Duodenal mucosa (tissue), 2 donors: ENCODE data around the gene RPL22.

Source experiments
- H3K27ac ChIP-seq: one replicate; pipeline ENCODE4 v1.7.0; 2013; ENCODE audit warnings: low read depth, low read length
- H3K27me3 ChIP-seq, 2 donors: one replicate each; pipeline ENCODE4 v1.7.0; 2013; ENCODE audit warnings: low read length in 2 of 2, control low read depth in 1 of 2; ENCODE audit not compliant: insufficient read depth in 2 of 2, control insufficient read depth in 1 of 2
- H3K36me3 ChIP-seq, 2 donors: one replicate each; pipeline ENCODE4 v1.7.0; 2013; ENCODE audit warnings: low read length in 2 of 2, control low read depth in 1 of 2; ENCODE audit not compliant: insufficient read depth in 2 of 2, control insufficient read depth in 1 of 2
- H3K4me1 ChIP-seq, 2 donors: one replicate each; pipeline ENCODE4 v1.7.0; 2013; ENCODE audit warnings: low read length in 2 of 2, control low read depth in 1 of 2; ENCODE audit not compliant: insufficient read depth in 2 of 2, control insufficient read depth in 1 of 2
- H3K4me3 ChIP-seq, 2 donors: one replicate each; pipeline ENCODE4 v1.7.0; 2013; ENCODE audit warnings: low read length in 2 of 2, low read depth in 1 of 2
- H3K9ac ChIP-seq, 2 donors: one replicate each; pipeline ENCODE4 v1.7.0; 2013; ENCODE audit warnings: low read length in 2 of 2, low read depth in 1 of 2
- H3K9me3 ChIP-seq, 2 donors: one replicate each; pipeline ENCODE4 v1.7.0; 2013; ENCODE audit warnings: low read length in 2 of 2, control low read depth in 1 of 2; ENCODE audit not compliant: control insufficient read depth in 1 of 2

RPL22 gene

DNA sequence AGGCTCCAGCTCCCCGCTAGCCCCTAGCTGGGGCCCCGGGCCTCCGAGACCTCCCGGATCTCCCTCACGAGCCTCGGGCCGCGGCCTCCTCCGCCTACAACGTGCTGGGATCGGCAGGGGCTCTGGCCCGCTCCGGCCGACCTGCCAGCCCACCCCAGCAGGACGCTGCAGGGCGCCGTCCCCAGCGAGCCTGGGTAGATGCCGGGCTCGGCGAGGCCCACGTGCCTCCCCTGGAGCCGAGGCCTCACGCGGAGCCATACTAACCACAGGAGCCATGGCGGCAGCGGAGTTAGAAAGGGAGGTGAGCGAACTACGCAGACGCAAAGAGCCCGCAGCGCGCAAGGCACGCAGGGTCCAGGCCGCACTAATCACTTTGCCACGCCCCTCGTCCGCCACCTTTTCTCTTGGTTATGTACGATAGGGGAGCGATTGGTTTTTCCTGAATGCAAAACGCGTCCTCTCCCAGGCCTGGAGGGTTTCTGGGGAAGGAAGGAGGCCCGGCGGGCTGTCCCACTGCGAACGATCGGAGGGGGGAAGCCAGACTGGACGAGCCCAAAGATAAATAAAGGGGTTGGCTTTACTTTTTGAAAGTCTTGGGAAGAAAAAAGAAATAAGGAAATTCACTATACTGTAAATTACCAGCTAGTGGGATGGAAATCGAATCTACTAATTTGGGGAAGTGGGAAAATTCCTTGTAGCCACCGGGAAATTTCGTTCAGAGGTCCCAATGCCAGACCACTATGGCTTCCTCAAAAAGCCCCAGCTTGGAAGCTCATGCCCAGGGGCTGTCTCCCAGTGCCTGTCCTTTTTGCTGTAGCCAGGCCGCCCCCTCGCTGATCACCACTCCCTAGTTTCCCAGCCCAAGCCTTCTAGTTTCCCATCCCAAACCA, at the start of gene RPL22:
Gene RPL22, minus strand, starts transcription at position 298 of the 890 bp plus-strand sequence. Its CDS starts 22 bp downstream, at position 276.
- peaks cover 0 to 22% of the 10 kb centered on the region in 2 donors for H3K36me3 ChIP-seq
- H3K4me1 ChIP-seq: peaks cover 16 to 23% of the 10 kb centered on the region in 2 donors
- no peaks in the 10 kb centered on the region for H3K27me3 ChIP-seq
- peak within 1 kb of the TSS; percentile 39 for H3K27ac ChIP-seq
- no peaks in the 10 kb centered on the region for H3K9me3 ChIP-seq
- peak within 1 kb of the TSS; percentile 96 to 100 for H3K4me3 ChIP-seq
- peak within 1 kb of the TSS; percentile 87 to 98 for H3K9ac ChIP-seq

DNA sequence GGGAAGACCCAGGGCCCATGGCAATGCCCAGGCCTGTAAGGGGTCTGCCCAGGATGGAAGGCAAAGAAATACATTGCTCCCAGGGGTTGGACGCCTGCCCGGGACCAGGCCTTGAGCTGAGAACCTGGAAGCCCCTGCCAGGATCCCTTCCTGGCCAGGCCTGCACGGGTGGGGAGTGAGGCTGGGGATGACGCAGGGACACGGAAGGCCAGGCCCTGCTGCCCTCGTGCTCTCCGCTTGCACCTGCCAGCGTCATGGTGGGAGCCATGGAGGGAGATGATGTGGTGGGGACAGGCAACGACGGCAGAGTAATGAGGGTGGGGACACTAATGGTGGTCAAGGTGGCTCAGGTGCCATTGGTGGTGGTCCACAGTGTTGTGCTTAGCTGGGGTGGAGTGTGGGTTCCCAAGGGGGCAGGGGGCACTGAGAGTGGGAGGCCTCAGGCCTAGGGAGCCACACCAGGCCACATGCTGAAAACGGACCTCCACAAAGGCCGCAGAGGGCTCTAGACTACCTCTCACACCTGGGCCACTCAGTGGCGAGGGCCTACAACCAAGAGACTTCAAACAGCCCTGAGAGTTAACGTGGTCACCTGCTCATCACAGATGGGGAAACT, 48.9 kb upstream of the RPL22 start:
- Histone ChIP-seq H3K36me3 (no peaks in the 10 kb centered on the region), H3K9me3 (no peaks in the 10 kb centered on the region), H3K9ac (no peak overlapping the region), H3K4me3 (no peak overlapping the region), H3K27me3 (peaks cover 40 to 43% of the 10 kb centered on the region in 2 donors), H3K27ac (no peak overlapping the region), H3K4me1 (peaks cover 7 to 19% of the 10 kb centered on the region in 2 donors)

DNA sequence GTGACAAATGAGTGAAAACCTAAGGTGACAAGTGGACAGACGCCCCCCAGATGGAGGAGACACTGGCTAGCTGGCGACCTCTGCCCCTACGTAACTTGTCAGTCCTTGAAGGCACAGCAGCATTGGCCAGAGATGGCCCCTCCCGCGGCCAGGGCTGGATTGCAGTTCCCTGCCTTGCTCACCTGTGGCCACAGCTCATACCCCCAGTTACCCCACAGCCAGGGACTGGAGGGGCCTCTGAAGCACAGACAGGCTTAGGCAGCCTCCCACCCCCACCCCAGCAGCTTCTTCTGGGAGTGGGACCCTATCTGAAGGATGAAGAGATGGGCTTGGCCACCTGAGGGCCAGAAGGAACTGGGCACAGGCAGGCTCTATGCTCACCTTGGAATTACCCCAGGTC, 48.3 kb upstream of the RPL22 start:
- Histone ChIP-seq H3K27me3 (peaks cover 45 to 49% of the 10 kb centered on the region in 2 donors), H3K9ac (no peak overlapping the region), H3K36me3 (no peaks in the 10 kb centered on the region), H3K4me1 (peaks cover 7 to 19% of the 10 kb centered on the region in 2 donors), H3K4me3 (no peak overlapping the region), H3K9me3 (no peaks in the 10 kb centered on the region), H3K27ac (no peak overlapping the region)

DNA sequence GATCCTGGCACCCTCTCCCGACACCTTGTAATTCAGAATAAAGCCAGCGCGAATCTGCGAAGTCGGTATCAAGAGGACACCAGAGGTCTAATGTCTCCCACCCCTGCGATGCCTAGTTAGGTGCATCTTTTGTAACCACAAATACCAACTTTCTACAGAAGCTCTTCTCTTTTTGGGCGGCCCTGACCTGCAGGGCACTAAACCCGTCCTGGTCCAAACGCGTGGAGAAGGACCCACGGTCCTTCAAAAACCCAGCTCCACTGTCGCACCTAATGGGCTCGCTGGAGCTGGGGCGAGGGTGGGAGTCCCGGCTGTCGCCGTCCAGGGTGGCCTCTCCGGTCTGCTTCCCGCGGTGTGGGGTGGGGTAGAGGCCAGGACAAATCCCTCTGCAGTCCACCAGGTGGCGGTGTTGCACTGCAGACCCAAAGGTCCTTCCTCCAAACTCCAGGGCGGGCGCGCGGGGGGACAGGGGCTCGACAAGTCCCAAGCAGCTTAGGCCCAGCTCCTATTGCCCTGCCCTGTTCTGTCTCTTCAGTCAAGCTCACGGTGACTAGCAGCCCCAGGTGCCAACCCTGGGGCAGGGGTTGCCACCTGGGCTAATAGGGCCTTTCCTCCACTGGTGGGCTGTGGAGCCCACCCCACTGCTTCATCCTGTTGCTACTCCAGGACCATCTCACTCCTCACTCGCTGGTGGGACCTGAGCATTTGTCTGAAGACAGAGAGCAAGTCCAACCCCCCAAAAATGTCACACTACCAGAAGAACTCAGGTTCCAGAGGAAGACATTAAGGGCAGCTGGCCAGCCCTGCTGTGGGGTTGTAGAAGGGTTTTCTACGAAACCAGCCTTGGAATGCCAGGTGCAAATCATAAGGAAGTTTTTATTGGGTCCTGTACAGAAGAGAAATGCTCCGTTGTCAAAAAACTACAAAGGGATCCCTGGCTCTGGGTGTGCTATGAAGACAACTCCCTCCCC, 47.4 kb upstream of the RPL22 start:
- peaks cover 45 to 49% of the 10 kb centered on the region in 2 donors for H3K27me3 ChIP-seq
- H3K9ac ChIP-seq: no peak overlapping the region
- H3K4me3 ChIP-seq: no peak overlapping the region

DNA sequence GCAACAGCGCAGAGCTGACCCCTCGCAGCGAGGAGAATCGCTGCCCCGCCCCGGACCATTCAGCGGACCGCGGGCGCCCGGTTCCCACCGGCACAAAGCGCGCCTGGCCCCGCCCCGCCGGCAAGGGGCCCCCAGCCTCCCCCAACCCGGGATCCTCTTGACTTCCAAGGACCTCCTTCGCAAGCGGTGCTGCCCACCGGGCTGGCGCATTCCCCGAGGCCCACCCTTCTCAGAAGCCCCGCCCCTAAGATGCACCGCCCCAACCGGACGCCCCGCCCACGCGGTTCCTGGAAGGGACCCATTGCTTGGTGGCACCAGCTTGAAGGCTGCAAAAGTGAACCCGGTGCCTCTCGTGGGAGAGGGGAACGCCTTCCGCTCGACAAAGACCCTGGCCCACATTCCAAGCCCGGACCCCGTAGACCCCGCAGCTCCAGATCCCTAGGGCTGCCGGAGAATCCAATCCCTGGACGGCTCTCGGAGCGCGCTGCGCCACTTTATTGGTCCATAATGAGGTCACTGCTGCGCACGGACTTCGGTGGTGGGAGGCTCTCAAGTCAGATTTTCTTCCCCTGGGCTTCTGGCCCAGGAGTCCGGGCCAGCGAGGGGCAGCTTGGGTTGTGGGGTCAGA, 46.6 kb upstream of the RPL22 start:
- Histone ChIP-seq H3K27me3 (peaks cover 51 to 57% of the 10 kb centered on the region in 2 donors), H3K4me1 (peaks cover 7 to 19% of the 10 kb centered on the region in 2 donors), H3K9me3 (no peaks in the 10 kb centered on the region), H3K27ac (no peak overlapping the region), H3K9ac (no peak overlapping the region), H3K36me3 (no peaks in the 10 kb centered on the region), H3K4me3 (no peak overlapping the region)

More for the DNA sequence above, 47.4 kb upstream of the RPL22 start:
- Histone ChIP-seq H3K27ac (no peak overlapping the region), H3K4me1 (peaks cover 7 to 19% of the 10 kb centered on the region in 2 donors), H3K36me3 (no peaks in the 10 kb centered on the region), H3K9me3 (no peaks in the 10 kb centered on the region)

DNA sequence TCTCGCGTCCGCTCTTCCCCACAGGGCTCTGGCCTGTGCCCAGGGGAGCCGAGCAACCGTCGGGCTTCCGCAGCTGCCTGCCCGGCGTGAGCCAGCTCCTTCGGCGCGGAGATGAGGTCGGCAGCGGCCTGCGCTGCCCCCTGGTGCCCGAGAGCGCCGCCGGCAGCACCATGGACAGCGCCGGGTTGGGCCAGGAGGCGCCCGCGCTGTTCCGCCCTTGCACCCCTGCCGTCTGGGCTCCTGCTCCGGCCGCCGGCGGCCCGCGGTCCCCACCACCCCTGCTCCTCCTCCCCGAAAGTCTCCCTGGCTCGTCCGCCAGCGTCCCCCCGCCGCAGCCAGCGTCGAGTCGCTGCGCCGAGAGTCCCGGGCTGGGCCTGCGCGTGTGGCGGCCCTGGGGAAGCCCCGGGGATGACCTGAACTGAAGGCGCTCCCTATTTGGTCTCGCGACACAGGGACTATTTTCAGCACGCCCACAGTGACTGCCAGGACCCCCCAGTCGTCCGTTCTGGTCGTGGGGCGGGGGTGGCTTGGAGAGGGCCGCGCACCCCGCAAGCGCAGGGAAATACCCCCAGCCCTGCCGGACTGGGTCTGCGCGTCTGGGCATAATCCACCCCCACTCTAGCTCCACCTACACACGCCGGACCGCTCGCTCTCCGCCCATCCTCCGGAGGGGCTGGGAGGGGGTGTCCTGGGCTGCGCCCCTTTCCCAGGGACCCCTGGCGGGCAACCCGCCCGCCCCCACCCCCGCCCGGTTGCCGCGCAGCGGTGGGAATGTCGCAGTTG, 45.9 kb upstream of the RPL22 start:
- Histone ChIP-seq H3K9me3 (no peaks in the 10 kb centered on the region), H3K4me3 (no peak overlapping the region), H3K36me3 (no peaks in the 10 kb centered on the region), H3K9ac (no peak overlapping the region), H3K27me3 (peaks cover 53 to 64% of the 10 kb centered on the region in 2 donors), H3K27ac (no peak overlapping the region), H3K4me1 (peaks cover 7 to 19% of the 10 kb centered on the region in 2 donors)

DNA sequence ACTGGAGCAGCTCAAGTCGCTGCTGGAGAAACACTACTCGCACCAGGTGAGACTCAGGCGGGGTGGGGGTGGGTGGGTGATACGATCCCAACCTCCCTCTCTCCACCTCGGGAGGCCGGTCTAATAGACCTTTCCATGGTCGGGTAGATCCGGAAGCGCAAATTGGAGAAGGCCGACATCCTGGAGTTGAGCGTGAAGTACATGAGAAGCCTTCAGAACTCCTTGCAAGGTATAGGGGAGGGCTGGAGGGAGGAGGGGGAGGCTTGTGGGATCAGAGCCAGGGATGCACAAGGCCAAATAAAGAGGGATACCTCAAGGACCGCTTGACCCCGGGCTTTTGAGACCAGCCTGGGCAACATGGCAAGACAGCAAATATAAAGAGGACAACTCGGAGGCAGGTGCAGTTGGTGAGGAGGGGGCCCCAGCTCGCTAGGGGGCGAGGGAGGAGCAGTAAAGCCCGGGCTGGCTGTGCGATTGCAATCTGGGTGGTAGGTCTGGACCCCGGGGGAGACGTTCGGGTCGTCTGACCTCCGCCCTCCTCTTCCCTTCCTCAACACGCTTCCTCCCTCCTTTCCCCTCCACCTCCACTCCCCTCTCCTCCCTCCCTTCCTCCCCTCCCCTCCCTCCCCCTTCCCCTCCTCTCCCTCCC, 45.1 kb upstream of the RPL22 start:
- Histone ChIP-seq H3K4me1 (peaks cover 7 to 14% of the 10 kb centered on the region in 2 donors), H3K9ac (no peak overlapping the region), H3K27me3 (peaks cover 50 to 69% of the 10 kb centered on the region in 2 donors), H3K27ac (no peak overlapping the region), H3K4me3 (no peak overlapping the region), H3K36me3 (no peaks in the 10 kb centered on the region), H3K9me3 (no peaks in the 10 kb centered on the region)

DNA sequence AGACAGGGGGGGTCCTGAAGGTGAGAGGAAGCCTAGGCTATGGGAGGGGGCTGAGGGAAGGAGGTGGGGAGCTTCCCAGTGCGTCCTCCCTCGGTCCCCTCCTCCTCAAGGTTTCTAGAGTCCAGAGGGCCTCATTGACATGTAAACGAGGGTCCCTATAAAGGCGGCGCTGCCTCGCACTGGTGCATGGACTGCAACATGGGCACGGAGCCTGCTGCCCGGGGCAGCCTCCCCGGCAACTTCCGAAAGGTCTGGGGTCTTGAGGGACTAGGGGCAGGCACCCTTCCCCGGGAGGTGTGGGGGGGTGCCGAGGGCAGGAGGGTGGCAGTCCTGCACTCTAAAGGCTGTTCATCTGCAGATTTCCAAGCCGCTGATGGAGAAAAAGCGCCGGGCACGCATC, 44.6 kb upstream of the RPL22 start, which contains the start of gene HES3:
Gene HES3, plus strand, starts transcription at position 187 of the 400 bp plus-strand sequence. Its CDS starts 187 bp downstream, at position 374.
- Histone ChIP-seq H3K27me3 (peaks cover 54 to 67% of the 10 kb centered on the region in 2 donors), H3K9me3 (no peaks in the 10 kb centered on the region), H3K9ac (no peak within 1 kb of the TSS), H3K4me3 (no peak within 1 kb of the TSS), H3K27ac (no peak within 1 kb of the TSS), H3K4me1 (peaks cover 7 to 14% of the 10 kb centered on the region in 2 donors), H3K36me3 (no peaks in the 10 kb centered on the region)
